Measurements from ENCODE around the gene PHF24.

The PHF24 gene

DNA sequence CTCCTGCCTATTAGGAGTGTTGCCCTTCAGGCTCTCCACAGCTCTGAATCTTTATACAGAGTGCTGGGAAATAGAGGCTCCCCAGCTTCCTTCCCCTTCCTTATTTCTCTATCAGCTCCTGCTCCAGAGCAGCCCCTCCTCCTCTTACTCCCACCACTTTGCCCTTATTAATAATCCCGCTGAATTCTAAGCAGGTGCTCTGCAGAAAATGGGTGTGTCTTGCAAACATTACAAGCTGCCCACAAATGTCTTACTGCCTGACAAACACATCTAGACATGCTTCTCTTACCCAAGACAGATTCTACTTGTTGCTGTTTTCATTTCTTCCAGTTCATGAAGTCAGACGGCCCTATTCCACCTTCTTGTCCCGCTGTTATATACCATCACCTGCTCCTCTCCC lies 6.4 kb downstream of the PHF24 start:
- Mint-ChIP-seq H3K27ac (no peak overlapping the region), H3K4me3 (no peak overlapping the region), H3K36me3 (ENCODE audit: low read depth) (no peaks in the 10 kb centered on the region), H3K4me1 (ENCODE audit: low read depth) (peaks cover 25% of the 10 kb centered on the region), H3K27me3 (peaks cover 73% of the 10 kb centered on the region), H3K9me3 (no peaks in the 10 kb centered on the region)
- DNase-seq, result no peak

DNA sequence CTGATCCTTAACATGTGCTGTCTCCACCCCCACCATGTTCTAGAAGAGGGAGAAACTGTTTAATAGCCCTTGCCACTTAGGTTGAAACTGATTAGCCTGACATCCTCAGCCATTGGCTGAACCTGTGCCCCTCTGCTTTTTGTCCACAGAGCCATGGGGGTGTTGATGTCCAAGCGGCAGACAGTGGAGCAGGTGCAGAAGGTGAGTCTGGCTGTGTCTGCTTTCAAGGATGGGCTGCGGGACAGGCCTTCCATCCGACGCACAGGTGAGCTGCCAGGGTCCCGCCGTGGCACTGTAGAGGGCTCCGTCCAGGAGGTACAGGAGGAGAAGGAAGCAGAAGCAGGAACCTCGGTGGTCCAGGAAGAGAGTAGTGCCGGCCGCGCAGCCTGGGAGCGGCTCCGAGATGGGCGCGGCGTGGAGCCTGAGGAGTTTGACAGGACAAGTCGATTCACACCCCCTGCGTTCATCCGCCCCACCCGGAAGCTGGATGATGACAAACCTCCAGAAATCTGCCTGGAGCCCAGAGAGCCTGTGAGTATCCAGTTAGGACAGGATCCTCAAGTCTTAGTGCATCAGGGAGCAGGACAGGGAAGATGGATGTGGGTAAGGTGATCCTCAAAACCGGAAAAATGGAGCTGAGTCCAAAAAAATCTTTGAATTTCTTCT lies 13.2 kb downstream of the PHF24 start:
- Mint-ChIP-seq H3K4me1 (ENCODE audit: low read depth) (no peaks in the 10 kb centered on the region), H3K36me3 (ENCODE audit: low read depth) (no peaks in the 10 kb centered on the region), H3K4me3 (no peak overlapping the region), H3K27me3 (peaks cover 22% of the 10 kb centered on the region), H3K9me3 (no peaks in the 10 kb centered on the region), H3K27ac (no peak overlapping the region)
- no peak for DNase-seq

DNA sequence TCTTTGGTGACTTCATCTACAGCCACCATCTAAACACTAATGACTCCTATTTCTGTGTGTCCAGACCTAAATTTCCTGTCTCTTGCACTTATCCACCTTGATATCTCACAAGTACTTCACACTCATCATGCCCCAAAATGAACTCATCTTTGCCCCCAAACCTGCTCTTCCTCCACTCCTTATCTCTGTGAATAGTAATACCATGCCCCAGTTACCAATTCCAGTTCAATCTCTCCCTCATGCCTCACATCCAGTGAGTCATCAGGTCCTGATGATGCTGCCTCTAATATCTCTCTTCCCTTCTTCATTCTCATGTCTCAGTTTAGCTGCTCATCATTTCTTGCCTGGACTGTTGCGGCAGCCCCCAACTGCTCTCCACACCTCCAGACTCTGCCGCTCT lies 16.6 kb downstream of the PHF24 start:
- Mint-ChIP-seq H3K4me3 (no peak overlapping the region), H3K4me1 (ENCODE audit: low read depth) (no peaks in the 10 kb centered on the region), H3K27ac (no peak overlapping the region), H3K27me3 (peaks cover 1% of the 10 kb centered on the region), H3K36me3 (ENCODE audit: low read depth) (no peaks in the 10 kb centered on the region), H3K9me3 (no peaks in the 10 kb centered on the region)
- DNase-seq, result no peak

DNA sequence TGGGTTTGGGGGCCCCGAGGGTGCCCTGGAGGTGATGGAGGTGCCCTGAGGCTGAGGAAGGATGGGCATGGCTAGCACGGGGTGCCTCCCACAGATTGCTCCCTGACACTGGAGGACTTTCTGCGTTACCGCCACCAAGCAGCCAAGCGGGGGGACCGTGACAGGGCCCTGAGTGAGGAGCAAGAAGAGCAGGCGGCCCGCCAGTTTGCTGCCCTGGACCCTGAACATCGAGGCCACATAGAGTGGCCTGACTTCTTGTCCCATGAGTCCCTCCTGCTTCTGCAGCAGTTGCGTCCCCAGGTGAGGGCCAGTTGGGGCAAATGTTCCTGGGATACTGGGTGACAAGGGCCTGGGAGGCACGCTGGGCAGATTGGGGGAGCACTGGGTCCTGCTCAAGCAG lies 18.4 kb downstream of the PHF24 start:
- H3K4me1 Mint-ChIP-seq (ENCODE audit: low read depth), result no peaks in the 10 kb centered on the region
- DNase-seq, result no peak
- no peaks in the 10 kb centered on the region for H3K9me3 Mint-ChIP-seq
- no peak overlapping the region for H3K4me3 Mint-ChIP-seq
- H3K27ac Mint-ChIP-seq, result no peak overlapping the region
- H3K27me3 Mint-ChIP-seq, result no peaks in the 10 kb centered on the region
- no peaks in the 10 kb centered on the region for H3K36me3 Mint-ChIP-seq (ENCODE audit: low read depth)

DNA sequence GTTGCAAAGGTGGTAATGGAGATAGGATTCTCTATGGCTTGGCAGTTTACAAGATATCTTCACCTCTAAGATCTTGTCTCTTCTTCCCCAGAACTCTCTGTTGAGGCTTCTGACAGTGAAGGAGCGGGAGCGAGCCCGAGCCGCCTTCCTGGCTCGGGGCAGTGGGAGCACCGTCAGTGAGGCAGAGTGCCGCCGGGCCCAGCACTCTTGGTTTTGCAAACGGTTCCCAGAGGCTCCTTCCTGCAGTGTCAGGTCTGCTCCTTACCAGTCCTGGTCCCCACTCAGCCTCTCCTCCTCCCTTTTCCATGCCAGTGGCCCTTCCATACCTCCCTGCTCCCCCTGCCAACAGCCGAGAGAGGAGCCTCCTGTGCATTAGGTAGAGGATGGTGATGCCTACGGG lies 18.9 kb downstream of the PHF24 start:
- Mint-ChIP-seq H3K27me3 (no peaks in the 10 kb centered on the region), H3K4me3 (no peak overlapping the region), H3K4me1 (ENCODE audit: low read depth) (no peaks in the 10 kb centered on the region), H3K9me3 (no peaks in the 10 kb centered on the region), H3K36me3 (ENCODE audit: low read depth) (no peaks in the 10 kb centered on the region), H3K27ac (no peak overlapping the region)
- DNase-seq, result no peak

DNA sequence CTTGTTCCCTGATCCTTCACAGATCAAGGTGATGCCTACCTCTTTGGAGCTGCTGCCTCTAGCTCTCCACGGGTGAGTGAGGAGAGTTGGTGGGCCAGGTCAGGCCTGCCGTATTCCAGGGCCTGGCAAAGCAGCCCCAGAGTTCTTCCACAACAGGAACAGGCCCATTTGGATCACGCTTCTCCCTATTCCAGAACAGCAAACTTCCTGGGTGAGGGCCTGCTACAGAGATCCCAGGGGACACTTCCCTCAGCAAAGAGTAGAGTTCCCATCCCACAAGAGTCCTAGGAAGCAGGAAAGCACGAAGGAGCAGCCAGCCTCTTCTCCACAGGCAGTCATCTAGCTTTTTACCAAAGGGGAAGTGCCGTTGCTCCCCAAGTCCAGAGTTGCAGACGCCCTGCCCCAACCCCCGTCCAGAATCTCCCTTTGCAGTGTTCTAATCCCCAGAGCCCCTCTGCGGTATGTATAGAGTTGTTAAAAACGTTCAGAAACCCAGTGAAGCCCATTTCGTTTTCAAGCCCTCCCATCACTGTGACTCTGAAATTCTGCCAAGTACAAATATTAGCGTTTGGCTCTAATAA lies 22.2 kb downstream of the PHF24 start:
- H3K27ac Mint-ChIP-seq, result no peak overlapping the region
- no peak for DNase-seq
- H3K4me3 Mint-ChIP-seq, result no peak overlapping the region
- H3K9me3 Mint-ChIP-seq, result no peaks in the 10 kb centered on the region
- peaks cover 29% of the 10 kb centered on the region for H3K4me1 Mint-ChIP-seq (ENCODE audit: low read depth)
- no peaks in the 10 kb centered on the region for H3K27me3 Mint-ChIP-seq
- no peaks in the 10 kb centered on the region for H3K36me3 Mint-ChIP-seq (ENCODE audit: low read depth)

DNA sequence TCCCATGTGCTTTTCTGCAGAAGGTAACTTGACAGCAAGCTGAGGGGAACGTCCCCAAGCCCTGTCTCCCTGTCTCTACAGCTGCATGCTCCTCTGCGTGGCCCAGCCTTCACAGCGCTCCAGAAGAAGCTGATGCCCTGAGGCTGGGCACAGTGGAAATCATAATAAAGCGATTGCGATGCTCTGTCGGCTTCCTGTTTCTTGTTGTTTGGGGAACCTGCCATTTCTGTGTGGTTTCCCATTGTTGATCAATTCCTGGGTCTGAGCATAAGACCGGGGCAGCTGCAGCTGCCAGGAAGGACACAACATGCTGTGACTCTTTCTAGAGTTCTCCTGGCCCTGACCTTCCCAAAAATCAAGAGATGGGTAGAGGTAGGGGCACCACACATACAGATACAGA lies 24.3 kb downstream of the PHF24 start:
- H3K27ac Mint-ChIP-seq, result no peak overlapping the region
- no peak overlapping the region for H3K4me3 Mint-ChIP-seq
- peaks cover 47% of the 10 kb centered on the region for H3K4me1 Mint-ChIP-seq (ENCODE audit: low read depth)
- H3K9me3 Mint-ChIP-seq, result no peaks in the 10 kb centered on the region
- no peaks in the 10 kb centered on the region for H3K27me3 Mint-ChIP-seq
- DNase-seq, result no peak
- no peaks in the 10 kb centered on the region for H3K36me3 Mint-ChIP-seq (ENCODE audit: low read depth)

DNA sequence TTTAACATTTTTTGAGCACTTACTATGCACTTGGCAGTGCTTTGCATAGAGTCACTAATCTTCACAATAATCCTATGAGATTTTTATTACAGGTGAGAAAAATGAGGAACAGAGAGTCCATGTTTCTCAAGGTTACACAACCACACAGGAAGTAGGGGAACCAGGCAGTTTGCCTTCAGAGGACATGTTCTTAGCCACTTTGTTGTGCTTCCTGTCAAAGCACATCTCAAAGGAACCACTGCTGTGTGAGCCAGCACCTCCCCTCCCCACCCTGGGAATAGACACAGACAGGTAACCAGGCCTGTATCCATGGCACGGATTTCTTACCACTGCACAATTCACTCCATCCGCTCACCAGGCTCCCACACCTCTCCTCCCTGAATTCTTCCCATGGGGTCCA lies 25.1 kb downstream of the PHF24 start:
- no peaks in the 10 kb centered on the region for H3K27me3 Mint-ChIP-seq
- DNase-seq, result no peak

DNA sequence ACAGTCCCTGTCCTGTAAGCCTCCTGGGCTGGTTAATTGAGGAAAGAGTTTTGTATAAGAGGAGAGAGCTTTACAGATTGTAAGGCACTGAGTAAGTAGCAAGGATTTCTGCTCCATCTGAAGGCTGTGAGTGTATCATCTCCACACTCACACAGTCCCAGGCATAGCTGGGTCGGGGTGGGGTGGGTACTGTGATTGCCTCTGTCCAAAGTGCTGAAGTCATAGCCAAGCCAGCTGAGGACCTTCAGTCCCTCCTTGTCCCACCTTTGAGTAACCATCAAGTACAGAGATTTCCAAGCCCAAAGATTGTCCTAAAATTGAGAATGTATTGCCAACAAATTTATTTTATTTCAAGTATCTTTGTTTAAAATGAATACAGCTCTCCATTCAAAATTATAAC lies 26.0 kb downstream of the PHF24 start:
- no peaks in the 10 kb centered on the region for H3K9me3 Mint-ChIP-seq
- H3K4me3 Mint-ChIP-seq, result no peak overlapping the region
- DNase-seq, result no peak
- H3K27ac Mint-ChIP-seq, result no peak overlapping the region
- peaks cover 61% of the 10 kb centered on the region for H3K4me1 Mint-ChIP-seq (ENCODE audit: low read depth)
- H3K27me3 Mint-ChIP-seq, result no peaks in the 10 kb centered on the region
- no peaks in the 10 kb centered on the region for H3K36me3 Mint-ChIP-seq (ENCODE audit: low read depth)

More for the DNA sequence above, 25.1 kb downstream of the PHF24 start:
- H3K4me1 Mint-ChIP-seq (ENCODE audit: low read depth), result peaks cover 54% of the 10 kb centered on the region
- H3K4me3 Mint-ChIP-seq, result no peak overlapping the region
- no peaks in the 10 kb centered on the region for H3K9me3 Mint-ChIP-seq
- H3K27ac Mint-ChIP-seq, result peak overlapping the region; percentile 17
- H3K36me3 Mint-ChIP-seq (ENCODE audit: low read depth), result no peaks in the 10 kb centered on the region

DNA sequence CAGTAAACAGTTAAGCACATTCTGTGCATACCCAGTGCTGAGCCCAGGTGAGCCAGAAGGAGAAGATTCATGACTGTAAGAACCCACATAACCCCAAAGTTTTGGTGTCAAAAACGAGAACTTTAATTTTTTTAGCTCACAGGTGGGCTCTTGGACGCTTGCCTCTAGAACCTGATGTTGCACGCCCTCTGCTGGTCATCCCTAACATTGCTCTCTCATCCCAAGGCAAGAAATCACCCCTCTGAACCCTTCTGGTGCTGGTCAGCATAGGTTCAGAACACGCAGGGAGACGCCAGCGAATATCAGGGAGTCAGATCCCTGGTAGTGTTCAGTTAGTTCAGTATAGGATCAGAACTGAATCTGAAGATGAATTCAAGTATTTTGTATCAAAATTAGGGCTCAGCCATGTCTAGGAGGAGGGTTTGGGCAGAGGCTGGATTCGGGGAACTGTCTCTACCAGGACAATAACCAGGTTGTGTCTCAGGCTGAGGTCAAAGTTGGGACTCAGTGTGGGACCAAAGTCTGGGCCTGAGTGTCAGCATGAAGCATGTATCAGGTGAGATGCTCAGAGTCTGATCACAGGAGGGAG lies 27.3 kb downstream of the PHF24 start:
- peak overlapping the region; percentile 26 for H3K27ac Mint-ChIP-seq
- no peak overlapping the region for H3K4me3 Mint-ChIP-seq
- H3K4me1 Mint-ChIP-seq (ENCODE audit: low read depth), result peaks cover 69% of the 10 kb centered on the region
- H3K27me3 Mint-ChIP-seq, result no peaks in the 10 kb centered on the region
- no peaks in the 10 kb centered on the region for H3K9me3 Mint-ChIP-seq
- H3K36me3 Mint-ChIP-seq (ENCODE audit: low read depth), result no peaks in the 10 kb centered on the region
- peak; percentile 66 for DNase-seq

DNA sequence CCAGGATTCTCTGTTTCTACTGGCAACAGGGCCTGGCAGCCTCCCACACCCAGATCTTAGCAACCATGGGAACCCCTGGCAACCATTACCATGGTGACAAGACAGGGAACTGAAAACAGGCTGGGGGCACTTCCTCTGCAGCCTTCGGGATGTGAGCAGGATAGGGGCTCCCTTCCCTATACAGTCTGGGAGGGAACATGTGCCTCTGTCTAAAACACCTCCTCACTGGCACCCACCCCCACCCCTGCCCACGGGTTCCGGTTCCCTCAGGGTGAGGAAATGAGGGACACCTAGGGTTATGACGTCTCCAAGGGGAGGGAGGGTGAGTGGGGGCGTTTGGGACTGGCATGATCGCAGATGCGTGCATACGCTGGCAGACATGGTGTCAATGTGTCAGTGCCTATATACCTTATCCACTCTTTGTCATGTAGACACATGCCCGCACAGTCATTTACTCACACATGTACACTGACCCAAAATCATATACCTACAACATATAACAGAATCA lies 28.5 kb downstream of the PHF24 start:
- no peaks in the 10 kb centered on the region for H3K36me3 Mint-ChIP-seq (ENCODE audit: low read depth)
- peak; percentile 64 for DNase-seq
- no peak overlapping the region for H3K4me3 Mint-ChIP-seq
- no peaks in the 10 kb centered on the region for H3K27me3 Mint-ChIP-seq
- H3K9me3 Mint-ChIP-seq, result no peaks in the 10 kb centered on the region
- peaks cover 78% of the 10 kb centered on the region for H3K4me1 Mint-ChIP-seq (ENCODE audit: low read depth)
- H3K27ac Mint-ChIP-seq, result peak overlapping the region; percentile 34

DNA sequence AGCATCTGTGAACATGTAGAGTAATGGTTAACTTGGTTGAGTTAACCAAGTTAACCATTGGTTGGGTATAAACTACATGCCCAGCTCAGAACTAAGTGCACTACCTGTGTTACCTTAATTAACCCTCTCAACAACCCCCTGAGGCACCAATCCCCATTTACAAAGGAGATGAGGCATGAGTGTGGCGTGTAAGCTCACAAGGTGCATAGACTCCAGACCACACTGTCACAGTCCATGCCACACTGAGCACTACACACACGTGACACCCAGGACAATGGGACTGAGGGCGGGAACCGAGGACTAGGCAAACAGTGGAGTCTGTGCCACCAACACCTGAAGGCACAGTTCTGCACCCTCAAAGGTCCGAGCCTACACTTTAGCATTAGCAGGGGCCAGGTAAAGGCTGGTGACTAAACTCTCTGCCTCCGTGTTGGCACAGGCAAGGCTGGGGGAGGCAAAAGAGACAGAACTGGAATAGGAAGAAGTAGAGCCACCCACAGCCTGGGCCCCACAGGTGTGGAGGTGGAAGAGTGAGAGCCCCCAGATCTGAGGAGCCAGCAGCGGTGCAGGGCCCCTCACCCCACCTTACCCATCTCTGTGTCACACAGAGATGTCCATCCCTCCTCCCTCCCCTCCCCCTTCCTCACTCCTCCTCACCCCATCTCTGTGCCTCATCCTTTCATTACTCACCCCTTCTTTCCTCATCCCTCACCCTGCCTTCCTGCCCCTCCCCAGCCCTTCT lies 29.2 kb downstream of the PHF24 start:
- DNase-seq, result no peak
- peak overlapping the region; percentile 34 for H3K27ac Mint-ChIP-seq
- no peaks in the 10 kb centered on the region for H3K9me3 Mint-ChIP-seq
- no peak overlapping the region for H3K4me3 Mint-ChIP-seq
- H3K36me3 Mint-ChIP-seq (ENCODE audit: low read depth), result no peaks in the 10 kb centered on the region
- H3K27me3 Mint-ChIP-seq, result no peaks in the 10 kb centered on the region
- peaks cover 84% of the 10 kb centered on the region for H3K4me1 Mint-ChIP-seq (ENCODE audit: low read depth)

DNA sequence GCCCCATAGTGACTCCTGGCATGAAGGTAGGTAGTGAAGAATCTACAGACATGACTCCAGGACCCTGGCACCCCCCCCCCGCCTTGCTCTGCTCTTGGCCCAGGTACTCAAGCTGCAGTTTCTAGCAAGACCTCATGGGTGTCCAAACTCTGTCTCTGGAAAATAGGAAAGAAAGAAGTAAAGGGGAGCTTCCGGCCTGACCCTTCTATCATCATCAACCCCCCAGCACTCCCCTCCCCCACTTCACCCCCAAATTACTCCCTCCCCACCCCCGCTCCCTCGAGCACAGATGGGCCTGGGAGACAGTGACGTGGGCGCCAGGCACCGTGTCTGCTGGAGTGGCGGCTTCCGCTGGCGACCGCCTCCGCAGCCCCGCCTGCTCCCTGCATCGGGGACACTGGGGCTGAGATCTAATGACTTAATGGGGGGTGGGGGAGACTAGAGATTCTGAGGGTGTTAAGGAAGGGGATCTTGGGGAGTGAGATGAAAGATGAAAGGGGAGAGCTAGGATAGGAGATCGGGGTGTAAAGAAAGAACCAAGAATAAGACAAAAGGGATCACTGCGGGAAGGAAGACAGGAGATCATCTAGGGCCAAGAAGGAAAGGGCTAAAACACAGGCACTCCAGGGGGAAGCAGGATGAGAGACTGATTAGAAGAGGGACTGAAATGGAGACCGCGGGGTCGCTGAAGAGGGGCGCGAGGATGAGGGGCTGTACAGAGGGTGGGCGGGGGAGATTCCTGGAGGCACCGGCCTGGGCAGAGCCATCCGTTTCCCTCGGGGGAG lies 30.3 kb downstream of the PHF24 start:
- peak overlapping the region; percentile 98 for H3K27ac Mint-ChIP-seq
- peak overlapping the region; percentile 85 for H3K4me3 Mint-ChIP-seq
- DNase-seq, result peak; percentile 58
- peaks cover 84% of the 10 kb centered on the region for H3K4me1 Mint-ChIP-seq (ENCODE audit: low read depth)
- no peaks in the 10 kb centered on the region for H3K9me3 Mint-ChIP-seq
- H3K27me3 Mint-ChIP-seq, result no peaks in the 10 kb centered on the region
- no peaks in the 10 kb centered on the region for H3K36me3 Mint-ChIP-seq (ENCODE audit: low read depth)

All from activated T-cell treated with anti-CD3 and anti-CD28 coated beads, Interleukin-2, amount 50 U/mL, for 24 hours (primary cell).